ENCODE measurements around the gene ULK1.
"Not testable (repeated sequence)": the region's sequence is repeated elsewhere in the genome, so short reads cannot be mapped to it uniquely, and the experiment has no call there.

Gene ULK1

DNA sequence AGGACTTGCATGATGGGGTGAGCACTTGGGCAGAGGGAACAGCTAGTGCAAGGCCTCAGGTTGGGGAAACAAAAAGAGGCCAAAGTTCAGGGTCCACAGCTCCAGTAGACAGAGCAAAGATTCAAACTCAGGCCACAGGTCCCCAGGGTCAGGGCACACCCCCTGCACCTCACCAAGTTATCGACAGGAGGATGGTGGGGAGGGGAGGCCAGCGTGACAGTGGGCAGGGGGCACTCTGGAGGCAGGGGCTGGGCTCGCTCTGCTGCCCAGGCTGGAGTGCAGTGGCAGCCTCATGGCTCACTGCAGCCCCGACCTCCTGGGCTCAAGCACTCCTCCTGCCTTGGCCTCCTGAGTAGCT, 32.4 kb upstream of the ULK1 start:
- no peak for DNase-seq

DNA sequence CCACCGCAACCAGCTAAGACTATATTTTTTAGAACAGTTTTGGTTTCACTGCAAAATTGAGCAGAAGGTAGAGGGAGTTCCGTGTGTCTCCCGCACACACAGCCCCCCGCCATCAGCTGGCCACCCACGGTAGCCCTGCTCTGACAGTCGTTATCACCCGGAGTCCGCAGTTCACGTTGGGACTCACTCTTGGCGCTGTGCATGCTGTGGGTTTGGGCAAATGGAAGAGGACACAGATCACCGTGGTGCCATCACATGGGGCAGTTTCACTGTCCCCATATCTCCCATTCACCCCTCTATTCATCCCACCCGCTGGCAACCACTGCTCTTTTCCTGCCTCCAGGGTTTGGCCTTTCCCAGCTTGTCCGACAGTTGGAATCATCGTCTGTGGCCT, 31.8 kb upstream of the ULK1 start:
- no peak for DNase-seq

DNA sequence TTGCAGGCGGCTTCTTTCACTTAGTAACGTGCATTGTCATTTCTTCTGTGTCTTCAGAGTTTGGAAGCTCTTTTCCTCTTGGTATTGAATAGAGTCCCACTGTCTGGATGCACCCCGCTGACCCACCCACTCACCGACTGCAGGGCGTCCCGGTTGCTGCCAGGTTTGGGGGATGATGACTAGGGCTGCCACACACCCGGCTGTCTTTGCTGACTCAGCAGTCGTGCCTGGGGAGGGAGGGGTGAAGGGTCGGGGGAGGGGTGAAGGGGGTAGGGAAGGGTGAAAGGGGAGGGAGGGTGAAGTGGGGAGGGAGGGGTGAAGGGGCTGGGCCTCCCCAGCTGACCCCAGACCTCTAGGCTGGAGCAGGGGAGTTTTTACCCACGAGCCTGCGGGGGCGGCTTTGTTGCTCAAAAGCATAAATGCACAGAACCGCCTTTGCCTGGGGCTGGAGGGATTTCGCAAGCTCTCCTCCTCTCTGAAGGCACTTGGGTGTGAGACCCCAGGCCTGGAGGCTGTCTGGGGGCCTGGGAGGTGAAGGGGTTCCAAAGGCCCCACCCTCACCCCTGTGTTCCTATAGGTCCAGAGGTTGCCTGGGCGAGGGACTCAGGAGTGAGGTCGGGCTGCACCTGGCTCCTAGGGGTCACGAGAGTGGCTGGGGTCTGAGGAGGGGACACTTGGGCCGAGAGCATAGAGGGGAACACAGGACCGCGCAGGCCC, 31.3 kb upstream of the ULK1 start:
- no peak for DNase-seq

- no peak for DNase-seq
Measured at GRCh38 chr12:131863711-131864396, 30.6 kb upstream of the ULK1 start.

DNA sequence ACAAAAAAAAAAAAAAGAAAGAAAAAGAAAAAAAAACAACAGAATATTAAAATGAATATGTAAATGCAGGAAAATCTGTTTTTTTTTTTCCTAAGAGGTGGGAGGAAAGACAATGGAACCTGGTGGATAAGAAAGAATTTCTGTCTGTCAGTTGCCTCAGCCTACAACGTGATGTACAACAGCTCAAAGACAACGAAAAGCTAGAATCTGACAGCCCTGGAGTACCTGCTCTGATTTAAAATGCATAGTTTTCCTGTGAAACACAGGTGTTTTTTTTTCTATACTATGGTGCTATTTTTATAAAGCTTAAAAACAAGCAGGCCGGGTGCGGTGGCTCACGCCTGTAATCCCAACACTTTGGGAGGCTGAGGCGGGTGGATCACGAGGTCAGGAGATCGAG, 30.0 kb upstream of the ULK1 start:
- no peak for DNase-seq

GRCh38 chr12:131865180-131865875, 29.1 kb upstream of the ULK1 start:
- no peak for DNase-seq

GRCh38 chr12:131867471-131867870, 27.0 kb upstream of the ULK1 start:
- no peak for DNase-seq

DNA sequence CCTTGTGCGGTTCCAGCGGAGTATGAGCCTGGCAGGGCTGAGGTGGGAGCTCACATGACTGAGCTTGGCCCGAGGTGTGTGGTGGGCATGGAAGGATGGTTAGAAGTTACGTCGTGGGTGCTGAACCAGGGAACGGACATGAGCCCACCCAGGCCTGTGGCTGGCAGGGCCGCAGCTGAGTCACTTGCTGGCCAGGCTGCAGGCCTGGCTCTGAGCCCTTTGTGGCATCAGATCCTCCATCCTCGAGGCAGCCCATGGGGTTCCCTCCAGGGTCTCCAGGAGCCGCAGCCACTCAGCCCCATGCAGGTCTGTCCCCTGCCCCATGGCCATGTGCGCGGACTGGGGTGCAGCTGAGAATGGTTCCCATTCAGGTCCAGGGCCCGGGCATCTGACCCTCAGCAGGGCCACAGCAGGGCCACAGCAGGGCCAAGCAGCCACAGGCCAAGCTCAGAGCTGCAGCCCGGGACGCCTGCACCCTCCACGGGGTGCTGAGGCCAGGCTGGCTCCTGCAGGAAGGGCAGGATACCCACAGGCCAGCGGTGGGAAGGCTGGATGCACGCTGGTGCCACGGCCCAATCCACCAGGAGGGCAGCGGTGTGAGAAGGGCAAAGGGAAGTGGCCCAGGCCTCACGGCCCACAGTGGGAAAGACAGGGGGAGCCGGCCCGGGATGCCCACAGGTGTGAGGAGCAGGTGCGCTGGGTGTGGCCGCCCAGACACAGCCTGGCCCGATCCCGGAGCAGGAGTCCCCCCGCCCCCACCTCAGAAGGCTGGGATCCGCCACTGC, 26.3 kb upstream of the ULK1 start:
- no peak for DNase-seq

DNA sequence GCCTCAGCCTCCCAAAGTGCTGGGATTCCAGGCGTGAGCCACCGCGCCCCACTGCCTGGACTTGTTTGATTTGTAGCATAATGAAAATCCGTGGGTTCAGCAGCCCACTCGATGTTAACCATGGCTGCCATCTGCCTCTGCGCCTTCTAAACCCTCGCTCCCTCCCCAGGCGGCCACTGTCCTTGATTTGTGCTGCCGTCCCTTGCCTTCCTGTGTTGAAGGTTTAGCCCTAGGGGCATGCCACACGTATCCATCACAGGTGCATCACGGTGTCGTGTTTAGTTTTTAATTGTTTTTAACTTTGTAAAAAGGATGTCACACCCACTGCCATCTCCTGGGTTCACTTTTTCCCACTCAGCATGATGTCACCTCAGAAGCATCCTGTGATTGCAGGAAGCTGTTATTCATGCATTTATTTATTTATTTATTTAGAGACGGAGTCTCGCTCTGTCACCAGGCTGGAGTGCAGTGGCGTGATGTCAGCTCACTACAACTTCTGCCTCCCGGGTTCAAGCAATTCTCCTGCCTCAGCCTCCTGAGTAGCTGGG, 24.5 kb upstream of the ULK1 start:
- no peak for DNase-seq

DNA sequence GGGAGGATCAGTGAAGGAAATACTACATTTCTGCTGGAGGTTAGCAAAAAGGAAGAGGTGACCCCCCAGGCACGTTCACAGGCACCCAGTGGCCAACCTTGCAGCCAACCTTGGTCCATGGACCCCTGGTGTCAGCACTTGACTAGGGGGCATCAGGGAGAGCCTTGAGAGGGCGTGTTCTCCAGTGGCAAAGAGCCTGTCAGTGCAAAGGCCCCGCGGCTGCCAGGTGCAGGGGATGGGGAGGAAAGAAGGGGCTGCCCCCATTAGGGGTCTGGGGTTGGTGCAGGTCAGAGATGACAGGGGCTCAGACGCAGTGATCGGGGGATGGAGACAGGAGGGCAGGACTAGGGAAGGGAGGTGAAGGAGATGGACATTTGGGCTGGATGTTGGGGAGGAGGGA, 22.7 kb upstream of the ULK1 start:
- no peak for DNase-seq

DNA sequence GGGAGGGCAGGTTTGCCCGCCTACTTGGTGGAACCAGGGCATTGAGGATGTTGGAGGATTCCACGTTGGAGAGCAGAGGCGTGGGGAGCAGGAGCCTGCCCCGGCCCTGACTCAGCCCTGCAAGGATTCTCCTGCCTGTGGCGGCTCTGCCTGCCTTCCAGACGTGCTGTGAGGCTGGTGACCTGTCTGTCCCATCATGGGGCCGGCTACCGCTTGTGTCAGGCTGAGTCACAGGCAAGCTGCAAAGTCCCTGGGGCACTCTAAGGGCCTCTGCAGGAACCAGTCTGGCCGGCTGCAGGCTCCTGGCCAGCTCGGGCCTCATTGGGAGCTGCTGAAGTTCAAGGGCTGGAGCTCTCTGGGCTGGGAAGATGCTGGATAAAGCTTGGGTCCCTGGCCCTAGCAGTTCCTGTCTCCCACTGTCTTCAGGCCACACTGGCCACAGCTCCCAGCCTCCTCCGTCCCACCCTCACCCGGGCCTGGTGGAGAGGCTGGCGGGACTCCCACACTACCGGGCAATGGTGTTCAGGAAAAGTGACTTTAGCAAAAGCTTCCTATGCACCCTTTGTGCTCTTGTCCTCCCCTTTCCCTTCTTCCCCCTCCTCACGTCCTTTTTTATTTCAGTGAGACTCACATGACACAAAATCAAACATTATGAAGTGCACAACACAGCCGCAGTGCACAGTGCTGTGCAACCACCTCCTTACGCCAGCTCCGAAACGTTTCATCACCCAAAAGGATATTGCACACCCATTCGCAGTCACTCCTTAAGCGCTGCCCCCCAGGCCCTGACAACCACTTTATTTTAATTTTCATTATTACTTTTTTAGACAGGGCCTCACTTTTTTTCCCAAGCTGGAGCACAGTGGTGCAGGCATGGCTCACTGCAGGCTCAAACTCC, 22.0 kb upstream of the ULK1 start:
- DNase-seq, result no peak

GRCh38 chr12:131873293-131873692, 21.1 kb upstream of the ULK1 start:
- DNase-seq, result no peak

- not testable (repeated sequence) for DNase-seq
Measured at GRCh38 chr12:131874972-131875371, 19.4 kb upstream of the ULK1 start.

GRCh38 chr12:131877216-131877615, 17.2 kb upstream of the ULK1 start:
- DNase-seq, result not testable (repeated sequence)

- not testable (repeated sequence) for DNase-seq
Measured at GRCh38 chr12:131878436-131878835, 16.0 kb upstream of the ULK1 start.

GRCh38 chr12:131882804-131883520, 11.5 kb upstream of the ULK1 start:
- no peak for DNase-seq

DNA sequence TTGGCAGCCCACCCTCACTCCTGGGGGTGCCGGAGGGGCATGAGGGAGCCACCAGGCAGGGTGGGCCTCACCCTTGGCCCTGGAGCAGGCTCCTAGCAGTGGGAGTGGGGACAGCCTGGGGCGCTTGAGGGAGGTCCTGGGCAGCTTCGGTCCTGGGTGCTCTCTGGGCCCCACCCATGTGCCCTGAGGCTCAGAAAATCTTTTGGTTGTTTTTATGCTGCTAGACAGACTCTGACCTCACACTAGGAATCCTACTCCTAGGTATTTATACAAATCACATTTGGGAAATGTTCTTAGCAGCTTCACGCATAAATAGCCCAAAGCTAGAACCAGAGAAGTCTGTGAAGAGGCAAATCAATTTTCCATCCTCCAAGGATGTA, 10.9 kb upstream of the ULK1 start:
- DNase-seq, result no peak

GRCh38 chr12:131885076-131885475, 9.3 kb upstream of the ULK1 start:
- not testable (repeated sequence) for DNase-seq

DNA sequence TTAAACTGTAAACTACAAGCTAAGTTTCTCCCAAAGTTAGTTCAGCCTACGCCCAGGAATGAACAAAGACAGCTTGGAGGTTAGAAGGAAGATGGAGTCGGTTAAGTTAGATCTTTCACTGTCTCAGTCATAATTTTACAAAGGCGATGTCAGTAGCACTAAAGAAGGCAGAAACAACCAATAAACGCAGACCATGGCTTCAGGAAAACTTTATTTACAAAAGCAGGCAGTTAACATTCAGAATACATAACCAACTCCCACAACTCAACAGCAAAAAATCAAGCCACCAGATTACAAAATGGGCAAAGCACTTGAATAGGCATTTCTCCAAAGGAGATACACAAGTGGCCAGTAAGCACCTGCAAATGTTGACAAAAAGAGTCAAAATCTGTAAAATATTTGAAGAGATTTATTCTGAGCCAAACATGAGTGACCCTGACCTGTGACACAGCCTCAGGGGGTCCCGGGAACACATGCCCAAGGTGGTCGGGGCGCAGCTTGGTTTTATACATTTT, 8.8 kb upstream of the ULK1 start:
- DNase-seq, result no peak

- DNase-seq, result not testable (repeated sequence)
Measured at GRCh38 chr12:131891722-131892121, 2.7 kb upstream of the ULK1 start.
